ENCODE measurements around the gene BCAS3. TPM values are rescaled to one million over a fixed set of nuclear protein-coding genes. Genes with fewer than 3 reads are reported as not detected.
"Not testable (repeated sequence)": the region's sequence is repeated elsewhere in the genome, so short reads cannot be mapped to it uniquely, and the experiment has no call there.

The BCAS3 gene
- total RNA-seq, 1 experiment from 2014 or later: 14.4 TPM

GRCh38 chr17:60970741-60971140 is 293.1 kb downstream of the BCAS3 start:
- intact Hi-C loops (cut with micrococcal nuclease; ENCODE audit: unreplicated experiment): loop anchor here (10.0 kb wide), 1 partner anchor 246 kb away; no protein-coding TSS in a partner anchor
- no TSS peak for BruUV-seq (replicated peaks)
- Histone ChIP-seq H3K27me3 (replicated peaks; ENCODE audit: insufficient read depth, low read depth, low read length, poor library complexity) (no peaks in the 10 kb centered on the region), H3K4me3 (ENCODE audit: low read depth, low read length, poor library complexity, severe bottlenecking) (no peak overlapping the region), H3K36me3 (ENCODE audit: insufficient read depth, low read length, poor library complexity, severe bottlenecking) (no peaks in the 10 kb centered on the region), H3K9me3 (ENCODE audit: low read depth, low read length, poor library complexity, severe bottlenecking) (no peaks in the 10 kb centered on the region), H3K27ac (ENCODE audit: low read depth, low read length, poor library complexity, severe bottlenecking) (no peak overlapping the region), H3K4me1 (ENCODE audit: insufficient read depth, low read length, poor library complexity, severe bottlenecking) (no peaks in the 10 kb centered on the region)
- no peak for TF ChIP-seq EZH2 (IDR thresholded peaks at IDR 0.05; ENCODE audit: borderline replicate concordance, low read depth, low read length, poor library complexity, severe bottlenecking)
- TF ChIP-seq CTCF (conservative IDR thresholded peaks at IDR 0.05; ENCODE audit: low read depth, low read length): no peak
- DNase-seq (ENCODE audit: low spot score): no peak
- POLR2A ChIA-PET (ENCODE audit: low non-redundant PET): no interaction called here
- CTCF ChIA-PET: no interaction called here

- Histone ChIP-seq H3K27me3 (replicated peaks; ENCODE audit: insufficient read depth, low read depth, low read length, poor library complexity) (no peaks in the 10 kb centered on the region), H3K27ac (ENCODE audit: low read depth, low read length, poor library complexity, severe bottlenecking) (no peak overlapping the region), H3K36me3 (ENCODE audit: insufficient read depth, low read length, poor library complexity, severe bottlenecking) (no peaks in the 10 kb centered on the region), H3K4me3 (ENCODE audit: low read depth, low read length, poor library complexity, severe bottlenecking) (no peak overlapping the region), H3K9me3 (ENCODE audit: low read depth, low read length, poor library complexity, severe bottlenecking) (no peaks in the 10 kb centered on the region), H3K4me1 (ENCODE audit: insufficient read depth, low read length, poor library complexity, severe bottlenecking) (no peaks in the 10 kb centered on the region)
- DNase-seq (ENCODE audit: low spot score): peak; percentile 53
- TF ChIP-seq CTCF (conservative IDR thresholded peaks at IDR 0.05; ENCODE audit: low read depth, low read length) (peak; percentile 76), EZH2 (IDR thresholded peaks at IDR 0.05; ENCODE audit: borderline replicate concordance, low read depth, low read length, poor library complexity, severe bottlenecking) (no peak)
- intact Hi-C loops (cut with micrococcal nuclease; ENCODE audit: unreplicated experiment): loop anchor here (10.0 kb wide), 1 partner anchor 247 kb away; no protein-coding TSS in a partner anchor
- ChIA-PET CTCF (interaction anchor here (0.5 to 1.1 kb wide), 7 partner anchors 21 to 1138 kb away, joined by 3 to 9 read pairs (median 3); no protein-coding TSS in a partner anchor), POLR2A (ENCODE audit: low non-redundant PET) (no interaction called here)
- BruUV-seq (replicated peaks): no TSS peak
Observed at GRCh38 chr17:60971515-60972369, 294.1 kb downstream of the BCAS3 start.

GRCh38 chr17:60976861-60977260 is 299.2 kb downstream of the BCAS3 start:
- CTCF ChIA-PET: not testable (repeated sequence)

More at GRCh38 chr17:60976861-60977260, 299.2 kb downstream of the BCAS3 start:
- H3K27me3 ChIP-seq (replicated peaks; ENCODE audit: insufficient read depth, low read depth, low read length, poor library complexity); H3K4me1 ChIP-seq (ENCODE audit: insufficient read depth, low read length, poor library complexity, severe bottlenecking); H3K36me3 ChIP-seq (ENCODE audit: insufficient read depth, low read length, poor library complexity, severe bottlenecking); H3K9me3 ChIP-seq (ENCODE audit: low read depth, low read length, poor library complexity, severe bottlenecking); DNase-seq (ENCODE audit: low spot score); H3K27ac ChIP-seq (ENCODE audit: low read depth, low read length, poor library complexity, severe bottlenecking); BruUV-seq (replicated peaks); POLR2A ChIA-PET (ENCODE audit: low non-redundant PET); H3K4me3 ChIP-seq (ENCODE audit: low read depth, low read length, poor library complexity, severe bottlenecking): not testable (repeated sequence)
- intact Hi-C loops (cut with micrococcal nuclease; ENCODE audit: unreplicated experiment): loop anchor here (10.0 kb wide), 1 partner anchor 252 kb away; no protein-coding TSS in a partner anchor

Measured in A673 (cell line).